B cell (primary cell): Measurements from ENCODE around the gene BEST1.

Experiments
- CTCF ChIP-seq: fragments of 200-600 bp; IDR thresholded peaks from one replicate; pipeline ENCODE4 v1.8.0; 2022; ENCODE audit warnings: antibody characterized with exemption, mild to moderate bottlenecking
- EZH2 ChIP-seq: IDR thresholded peaks from 2 replicates; pipeline ENCODE4 v1.6.1; 2012; ENCODE audit warnings: borderline replicate concordance, low read depth, mild to moderate bottlenecking, moderate library complexity, low read length; ENCODE audit not compliant: insufficient read depth, poor library complexity, severe bottlenecking

- TF ChIP-seq EZH2 (no peak), CTCF (no peak)
These were observed 9.5 kb downstream of the BEST1 start for GRCh38 chr11:61959678-61960077.
